ENCODE data around the gene SMARCC1. TPM values are rescaled to one million over a fixed set of nuclear protein-coding genes. Genes with fewer than 3 reads are reported as not detected.
"Not testable (repeated sequence)": the region's sequence is repeated elsewhere in the genome, so short reads cannot be mapped to it uniquely, and the experiment has no call there.

The SMARCC1 gene
- total RNA-seq, 2 donors from 2014 or later, result 72.6 to 90.2 TPM

- Histone ChIP-seq H3K4me1 (no peaks in the 10 kb centered on the region), H3K27ac (no peak overlapping the region), H3K4me3 (no peak overlapping the region), H3K36me3 (no peaks in the 10 kb centered on the region), H3K27me3 (no peaks in the 10 kb centered on the region), H3K9me3 (no peaks in the 10 kb centered on the region), H3K9ac (ENCODE audit: low read depth in 2 of 2, low read length in 2 of 2) (no peak overlapping the region)
- DNase-seq, result no peak
- TF ChIP-seq CTCF (IDR thresholded peaks at IDR 0.05), result no peak
- intact Hi-C loops (cut with DNase I), result no loop called here
Observed at GRCh38 chr3:47747558-47747957, 34.1 kb downstream of the SMARCC1 start.

- intact Hi-C loops (cut with DNase I), result no loop called here
- Histone ChIP-seq H3K27me3 (no peaks in the 10 kb centered on the region), H3K36me3 (no peaks in the 10 kb centered on the region), H3K9ac (ENCODE audit: low read depth in 2 of 2, low read length in 2 of 2) (no peak overlapping the region), H3K4me1 (no peaks in the 10 kb centered on the region), H3K27ac (no peak overlapping the region), H3K4me3 (no peak overlapping the region), H3K9me3 (no peaks in the 10 kb centered on the region)
- no peak for DNase-seq
- no peak for TF ChIP-seq CTCF (IDR thresholded peaks at IDR 0.05)
Observed at GRCh38 chr3:47746264-47746663, 35.4 kb downstream of the SMARCC1 start.

GRCh38 chr3:47743855-47744254 lies 37.8 kb downstream of the SMARCC1 start:
- Histone ChIP-seq H3K27me3 (no peaks in the 10 kb centered on the region), H3K9ac (ENCODE audit: low read depth in 2 of 2, low read length in 2 of 2) (no peak overlapping the region), H3K9me3 (no peaks in the 10 kb centered on the region), H3K36me3 (no peaks in the 10 kb centered on the region), H3K27ac (no peak overlapping the region), H3K4me3 (no peak overlapping the region), H3K4me1 (no peaks in the 10 kb centered on the region)
- no peak for TF ChIP-seq CTCF (IDR thresholded peaks at IDR 0.05)
- no peak for DNase-seq
- intact Hi-C loops (cut with DNase I), result no loop called here

- H3K27me3 ChIP-seq; H3K9ac ChIP-seq (ENCODE audit: low read depth in 2 of 2, low read length in 2 of 2); H3K27ac ChIP-seq; H3K36me3 ChIP-seq; H3K4me3 ChIP-seq; H3K9me3 ChIP-seq; intact Hi-C loops (cut with DNase I); H3K4me1 ChIP-seq; DNase-seq: not testable (repeated sequence)
Observed at GRCh38 chr3:47743352-47743751, 38.3 kb downstream of the SMARCC1 start.

- peaks cover 2% of the 10 kb centered on the region for H3K36me3 ChIP-seq
- TF ChIP-seq CTCF (IDR thresholded peaks at IDR 0.05), result no peak
- intact Hi-C loops (cut with DNase I), result no loop called here
- H3K4me3 ChIP-seq, result no peak overlapping the region
- no peaks in the 10 kb centered on the region for H3K4me1 ChIP-seq
- H3K27ac ChIP-seq, result no peak overlapping the region
- no peaks in the 10 kb centered on the region for H3K27me3 ChIP-seq
- no peak overlapping the region for H3K9ac ChIP-seq (ENCODE audit: low read depth in 2 of 2, low read length in 2 of 2)
- DNase-seq, result no peak
- no peaks in the 10 kb centered on the region for H3K9me3 ChIP-seq
Observed at GRCh38 chr3:47741925-47742324, 39.8 kb downstream of the SMARCC1 start.

- intact Hi-C loops (cut with DNase I), result no loop called here
- Histone ChIP-seq H3K4me3 (no peak overlapping the region), H3K9me3 (no peaks in the 10 kb centered on the region), H3K9ac (ENCODE audit: low read depth in 2 of 2, low read length in 2 of 2) (no peak overlapping the region), H3K27ac (no peak overlapping the region), H3K4me1 (no peaks in the 10 kb centered on the region), H3K27me3 (no peaks in the 10 kb centered on the region), H3K36me3 (peaks cover 12% of the 10 kb centered on the region)
- TF ChIP-seq CTCF (IDR thresholded peaks at IDR 0.05), result no peak
- no peak for DNase-seq
Observed at GRCh38 chr3:47732143-47732542, 49.5 kb downstream of the SMARCC1 start.

Measured in colonic mucosa (tissue), 4 donors.